Measurements from ENCODE around the gene NAA25. TPM values are rescaled to one million over a fixed set of nuclear protein-coding genes. Genes with fewer than 3 reads are reported as not detected.

The NAA25 gene
- total and polyA plus RNA-seq, 9 of the 15 experiments (the other 6 are each of a cell fraction or from before 2014, with no cell fraction given) = 26.6 to 59.6 (median 48.9) TPM

DNA sequence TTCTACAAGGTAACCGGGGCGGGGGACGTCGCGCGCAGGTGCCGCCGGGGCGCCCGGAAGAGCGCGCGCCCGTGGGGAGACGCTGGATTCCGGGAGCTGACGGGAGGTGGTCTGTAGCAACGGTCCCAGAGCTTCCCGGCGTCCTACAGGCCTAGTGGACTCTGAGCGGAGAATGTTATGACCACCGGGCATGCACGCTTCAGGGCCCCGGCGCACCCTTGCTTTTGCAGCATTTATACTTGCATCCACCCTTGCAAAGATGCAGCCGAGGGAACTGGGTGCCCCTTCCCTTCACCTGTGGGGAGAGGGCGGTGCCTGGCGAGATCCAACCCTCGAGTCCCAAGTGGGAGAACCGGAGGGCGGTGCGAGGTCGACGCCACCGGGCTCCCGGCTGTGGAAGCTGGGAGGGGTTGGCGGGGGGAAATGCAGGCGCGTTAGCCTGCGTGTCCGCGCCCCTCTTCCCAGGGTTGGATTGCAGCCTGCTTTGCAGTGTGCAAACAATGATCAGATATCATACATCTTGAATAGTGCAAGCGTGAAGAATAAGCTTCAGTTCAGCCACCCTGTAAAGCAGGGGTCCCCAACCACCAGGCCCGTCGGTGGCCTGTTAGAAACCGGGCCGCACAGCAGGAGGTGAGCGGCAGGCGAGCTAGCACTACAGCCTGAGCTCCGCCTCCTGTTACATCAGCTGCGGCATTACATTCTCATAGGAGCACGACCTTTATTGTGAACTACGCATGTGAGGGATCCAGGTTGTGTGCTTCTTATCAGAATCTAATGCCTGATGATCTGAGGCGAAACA, 94.8 kb downstream of the NAA25 start (continued):
- no peak for TF ChIP-seq HDAC6 (IDR thresholded peaks at IDR 0.05; ENCODE audit: low read depth, low read length)
- no peak for TF ChIP-seq NCOA1 (IDR thresholded peaks at IDR 0.05; ENCODE audit: low read depth)
- TF ChIP-seq SMARCA5 (IDR thresholded peaks at IDR 0.05) = peak; percentile 48; the same call in 1 of the 2 replicates
- no peak for TF ChIP-seq USF2 (CRISPR knock-in tag; IDR thresholded peaks at IDR 0.05)
- TF ChIP-seq FOXM1 (IDR thresholded peaks at IDR 0.05; ENCODE audit: low read depth) = no peak
- TF ChIP-seq FOXM1 (CRISPR knock-in tag; IDR thresholded peaks at IDR 0.05; ENCODE audit: low read depth) = no peak; the same call in 1 of the 2 replicates
- 0 out of 2 replicates have a peak, but pooled peaks have one; percentile 6 for TF ChIP-seq FOXP1 (CRISPR knock-in tag; IDR thresholded peaks at IDR 0.05)
- no peak for TF ChIP-seq HSF4 (CRISPR knock-in tag; IDR thresholded peaks at IDR 0.05; ENCODE audit: borderline replicate concordance)
- TF ChIP-seq EZH2 (IDR thresholded peaks at IDR 0.05; ENCODE audit: borderline replicate concordance, low read depth, low read length) = no peak
- TF ChIP-seq, protein P1, sequence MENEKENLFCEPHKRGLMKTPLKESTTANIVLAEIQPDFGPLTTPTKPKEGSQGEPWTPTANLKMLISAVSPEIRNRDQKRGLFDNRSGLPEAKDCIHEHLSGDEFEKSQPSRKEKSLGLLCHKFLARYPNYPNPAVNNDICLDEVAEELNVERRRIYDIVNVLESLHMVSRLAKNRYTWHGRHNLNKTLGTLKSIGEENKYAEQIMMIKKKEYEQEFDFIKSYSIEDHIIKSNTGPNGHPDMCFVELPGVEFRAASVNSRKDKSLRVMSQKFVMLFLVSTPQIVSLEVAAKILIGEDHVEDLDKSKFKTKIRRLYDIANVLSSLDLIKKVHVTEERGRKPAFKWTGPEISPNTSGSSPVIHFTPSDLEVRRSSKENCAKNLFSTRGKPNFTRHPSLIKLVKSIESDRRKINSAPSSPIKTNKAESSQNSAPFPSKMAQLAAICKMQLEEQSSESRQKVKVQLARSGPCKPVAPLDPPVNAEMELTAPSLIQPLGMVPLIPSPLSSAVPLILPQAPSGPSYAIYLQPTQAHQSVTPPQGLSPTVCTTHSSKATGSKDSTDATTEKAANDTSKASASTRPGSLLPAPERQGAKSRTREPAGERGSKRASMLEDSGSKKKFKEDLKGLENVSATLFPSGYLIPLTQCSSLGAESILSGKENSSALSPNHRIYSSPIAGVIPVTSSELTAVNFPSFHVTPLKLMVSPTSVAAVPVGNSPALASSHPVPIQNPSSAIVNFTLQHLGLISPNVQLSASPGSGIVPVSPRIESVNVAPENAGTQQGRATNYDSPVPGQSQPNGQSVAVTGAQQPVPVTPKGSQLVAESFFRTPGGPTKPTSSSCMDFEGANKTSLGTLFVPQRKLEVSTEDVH (IDR thresholded peaks at IDR 0.05; ENCODE audit: low read depth, partially characterized antibody) = no peak
- TF ChIP-seq, protein P2, sequence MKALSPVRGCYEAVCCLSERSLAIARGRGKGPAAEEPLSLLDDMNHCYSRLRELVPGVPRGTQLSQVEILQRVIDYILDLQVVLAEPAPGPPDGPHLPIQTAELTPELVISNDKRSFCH (CRISPR knock-in tag; IDR thresholded peaks at IDR 0.05) = no peak
- TF ChIP-seq, protein P2 (tag; IDR thresholded peaks at IDR 0.05) = no peak; the same call in 1 of the 2 replicates
- 0 out of 2 replicates have a peak, but pooled peaks have one; percentile 44 for TF ChIP-seq ZNF23 (CRISPR knock-in tag; IDR thresholded peaks at IDR 0.05)
- no peak for TF ChIP-seq ZNF586 (CRISPR knock-in tag; conservative IDR thresholded peaks at IDR 0.05)
- no peak for TF ChIP-seq BRF2 (IDR thresholded peaks at IDR 0.05; ENCODE audit: borderline replicate concordance, insufficient read depth, insufficient read length)
- TF ChIP-seq HOXB6 (CRISPR knock-in tag; IDR thresholded peaks at IDR 0.05; ENCODE audit: borderline replicate concordance) = no peak
- no peak for TF ChIP-seq ZNF830 (CRISPR knock-in tag; IDR thresholded peaks at IDR 0.05)
- TF ChIP-seq STAT5B (CRISPR knock-in tag; IDR thresholded peaks at IDR 0.05) = no peak
- TF ChIP-seq GATA2 (CRISPR knock-in tag; IDR thresholded peaks at IDR 0.05) = 0 out of 2 replicates have a peak, but pooled peaks have one; percentile 33
- TF ChIP-seq, protein P3, sequence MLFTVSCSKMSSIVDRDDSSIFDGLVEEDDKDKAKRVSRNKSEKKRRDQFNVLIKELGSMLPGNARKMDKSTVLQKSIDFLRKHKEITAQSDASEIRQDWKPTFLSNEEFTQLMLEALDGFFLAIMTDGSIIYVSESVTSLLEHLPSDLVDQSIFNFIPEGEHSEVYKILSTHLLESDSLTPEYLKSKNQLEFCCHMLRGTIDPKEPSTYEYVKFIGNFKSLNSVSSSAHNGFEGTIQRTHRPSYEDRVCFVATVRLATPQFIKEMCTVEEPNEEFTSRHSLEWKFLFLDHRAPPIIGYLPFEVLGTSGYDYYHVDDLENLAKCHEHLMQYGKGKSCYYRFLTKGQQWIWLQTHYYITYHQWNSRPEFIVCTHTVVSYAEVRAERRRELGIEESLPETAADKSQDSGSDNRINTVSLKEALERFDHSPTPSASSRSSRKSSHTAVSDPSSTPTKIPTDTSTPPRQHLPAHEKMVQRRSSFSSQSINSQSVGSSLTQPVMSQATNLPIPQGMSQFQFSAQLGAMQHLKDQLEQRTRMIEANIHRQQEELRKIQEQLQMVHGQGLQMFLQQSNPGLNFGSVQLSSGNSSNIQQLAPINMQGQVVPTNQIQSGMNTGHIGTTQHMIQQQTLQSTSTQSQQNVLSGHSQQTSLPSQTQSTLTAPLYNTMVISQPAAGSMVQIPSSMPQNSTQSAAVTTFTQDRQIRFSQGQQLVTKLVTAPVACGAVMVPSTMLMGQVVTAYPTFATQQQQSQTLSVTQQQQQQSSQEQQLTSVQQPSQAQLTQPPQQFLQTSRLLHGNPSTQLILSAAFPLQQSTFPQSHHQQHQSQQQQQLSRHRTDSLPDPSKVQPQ (CRISPR knock-in tag; IDR thresholded peaks at IDR 0.05; ENCODE audit: borderline replicate concordance) = no peak
- no peak for TF ChIP-seq RFX1 (IDR thresholded peaks at IDR 0.05)
